Cerebellar nuclear complex (tissue), 1 donor: ENCODE results near the gene LY6G6D.

ENCODE experiments used
- DNase-seq, 2 experiments: peaks; one replicate each; lab custom pipeline; 2025; lab: John Stamatoyannopoulos, UW

LY6G6D gene

GRCh38 chr6:31720196-31720770, 5.1 kb downstream of the LY6G6D start:
- no peak for DNase-seq

- DNase-seq, result no peak
These were observed 6.3 kb downstream of the LY6G6D start, which contains the start of gene LY6G6C for GRCh38 chr6:31721351-31722020. TSS of gene LY6G6C (minus strand) at chr6:31721746. CDS start at chr6:31721679, 67 bp downstream.

GRCh38 chr6:31722173-31722572, 7.0 kb downstream of the LY6G6D start:
- DNase-seq, result no peak

GRCh38 chr6:31723245-31723979, 8.3 kb downstream of the LY6G6D start, which contains the start of gene MPIG6B:
TSS of gene MPIG6B (plus strand) at chr6:31723373. CDS start at chr6:31723384, 11 bp downstream.
- no peak for DNase-seq

- no peak for DNase-seq
These were observed 9.0 kb downstream of the LY6G6D start for GRCh38 chr6:31723980-31724691.

GRCh38 chr6:31725502-31726350, 10.6 kb downstream of the LY6G6D start:
- DNase-seq, result no peak

- DNase-seq, result no peak
These were observed 12.0 kb downstream of the LY6G6D start for GRCh38 chr6:31727034-31727716.

GRCh38 chr6:31727717-31728671, 12.8 kb downstream of the LY6G6D start:
- DNase-seq, result no peak

- no peak for DNase-seq
These were observed 13.8 kb downstream of the LY6G6D start, which contains the start of gene DDAH2 for GRCh38 chr6:31728767-31729514. TSS of gene DDAH2 (minus strand) at chr6:31729299. CDS start at chr6:31729161, 138 bp downstream.

- no peak for DNase-seq
These were observed 14.4 kb downstream of the LY6G6D start for GRCh38 chr6:31729515-31729978.

- DNase-seq, result no peak
These were observed 15.0 kb downstream of the LY6G6D start for GRCh38 chr6:31729979-31730630.

GRCh38 chr6:31730631-31731086, 15.5 kb downstream of the LY6G6D start:
- no peak for DNase-seq

- no peak for DNase-seq
These were observed 16.9 kb downstream of the LY6G6D start for GRCh38 chr6:31732029-31732428.

GRCh38 chr6:31733734-31734133, 18.6 kb downstream of the LY6G6D start:
- DNase-seq, result no peak

GRCh38 chr6:31734247-31734820, 19.2 kb downstream of the LY6G6D start:
- no peak for DNase-seq

- no peak for DNase-seq
These were observed 19.8 kb downstream of the LY6G6D start for GRCh38 chr6:31734821-31735406.
